Mucosa of descending colon (tissue), 3 donors: Measurements from ENCODE around the gene OSTM1. TPM values are rescaled to one million over a fixed set of nuclear protein-coding genes. Genes with fewer than 3 reads are reported as not detected.

Source experiments
- ATAC-seq: fragments of 200-7000 bp; cut with Tn5 transposase; one replicate; pipeline ENCODE4 v1.9.1; 2020; ENCODE audit warnings: mild to moderate bottlenecking, moderate library complexity
- DNase-seq, 3 donors: peaks; one replicate each; pipeline ENCODE4 v3.0.0-alpha.2; 2020
- H3K36me3 ChIP-seq: fragments of 200-600 bp; one replicate; pipeline ENCODE4 v1.8.0; 2021; ENCODE audit warnings: low read depth, mild to moderate bottlenecking
- H3K4me1 ChIP-seq: fragments of 200-600 bp; one replicate; pipeline ENCODE4 v1.8.0; 2021; ENCODE audit warnings: low read depth, mild to moderate bottlenecking
- H3K4me3 ChIP-seq: fragments of 200-600 bp; one replicate; pipeline ENCODE4 v1.8.0; 2021; ENCODE audit warnings: mild to moderate bottlenecking
- H3K9me3 ChIP-seq: fragments of 200-600 bp; one replicate; pipeline ENCODE4 v1.8.0; 2021; ENCODE audit warnings: mild to moderate bottlenecking
- intact Hi-C, 2 donors: fragments of 100-400 bp; cut with DNase I in 1 of 2; cut with micrococcal nuclease in 1 of 2; formaldehyde crosslinking; loops; one replicate each; pipeline versions ENCODE4 v1.11.0 to v1.11.1; 2022; cut with DNase I, micrococcal nuclease
- total RNA-seq, 3 donors: library from RNA; stranded (reverse); fragmentation: NEBNext Ultra II Directional in 2 of 3; extraction: Animal tissue kit (Norgen Biotek cat#: 25700) in 2 of 3; gene quantifications; one replicate each; pipeline versions ENCODE4 v1.2.1 to v1.2.4, GENCODE V29; 2021 to 2023
- TF ChIP-seq, protein P1 (sequence below): fragments of 200-600 bp; IDR thresholded peaks from one replicate; pipeline ENCODE4 v1.8.0; 2022; ENCODE audit warnings: antibody characterized with exemption, mild to moderate bottlenecking
- donor health status: DM: no; HTN: no; CAD: no; lungs with moderate emphysema.
- donor health status: DM: no; HTN: no; CAD: no.
- donor health status: DM: no; HTN: yes; CAD: no.

The OSTM1 gene
- total RNA-seq, 3 donors from 2014 or later: 24.6 to 67.5 (median 32.1) TPM

DNA sequence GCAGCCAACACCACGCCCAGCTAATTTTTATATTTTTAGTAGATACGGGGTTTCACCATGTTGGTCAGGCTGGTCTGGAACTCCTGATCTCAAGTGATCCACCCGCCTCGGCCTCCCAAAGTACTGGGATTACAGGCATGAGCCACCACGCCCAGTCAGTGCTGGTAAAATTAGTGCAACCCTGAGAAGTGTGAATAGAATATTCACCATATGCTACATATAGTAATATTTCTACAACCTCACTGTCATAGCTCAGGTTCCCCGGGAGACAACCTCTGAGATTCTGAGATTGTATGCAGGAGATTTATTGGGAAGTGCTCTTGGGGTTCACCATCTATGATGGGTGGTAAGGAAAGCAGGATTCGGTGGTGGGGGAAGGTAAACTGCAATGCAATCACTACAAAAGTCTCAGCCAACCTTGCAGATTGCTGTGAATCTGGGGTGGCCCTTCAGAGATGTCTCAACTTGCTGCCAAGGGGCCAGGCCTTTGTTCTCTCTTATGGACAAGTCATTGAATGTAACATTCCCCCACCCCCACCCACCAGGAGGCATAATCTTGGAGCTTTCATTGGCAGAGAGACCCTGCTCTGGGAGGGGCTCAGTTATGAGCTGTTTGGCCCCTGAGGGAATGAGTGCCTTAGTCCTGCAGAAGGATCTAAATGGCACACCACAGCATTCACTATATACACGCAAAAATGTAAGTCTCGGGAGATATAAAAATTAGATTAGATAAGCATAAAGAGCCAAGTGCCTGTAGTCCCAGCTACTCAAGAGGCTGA lies 82.6 kb downstream of the OSTM1 start:
- Histone ChIP-seq H3K4me3 (no peak overlapping the region), H3K9me3 (no peaks in the 10 kb centered on the region), H3K36me3 (no peaks in the 10 kb centered on the region), H3K4me1 (no peaks in the 10 kb centered on the region)
- TF ChIP-seq, protein P1, sequence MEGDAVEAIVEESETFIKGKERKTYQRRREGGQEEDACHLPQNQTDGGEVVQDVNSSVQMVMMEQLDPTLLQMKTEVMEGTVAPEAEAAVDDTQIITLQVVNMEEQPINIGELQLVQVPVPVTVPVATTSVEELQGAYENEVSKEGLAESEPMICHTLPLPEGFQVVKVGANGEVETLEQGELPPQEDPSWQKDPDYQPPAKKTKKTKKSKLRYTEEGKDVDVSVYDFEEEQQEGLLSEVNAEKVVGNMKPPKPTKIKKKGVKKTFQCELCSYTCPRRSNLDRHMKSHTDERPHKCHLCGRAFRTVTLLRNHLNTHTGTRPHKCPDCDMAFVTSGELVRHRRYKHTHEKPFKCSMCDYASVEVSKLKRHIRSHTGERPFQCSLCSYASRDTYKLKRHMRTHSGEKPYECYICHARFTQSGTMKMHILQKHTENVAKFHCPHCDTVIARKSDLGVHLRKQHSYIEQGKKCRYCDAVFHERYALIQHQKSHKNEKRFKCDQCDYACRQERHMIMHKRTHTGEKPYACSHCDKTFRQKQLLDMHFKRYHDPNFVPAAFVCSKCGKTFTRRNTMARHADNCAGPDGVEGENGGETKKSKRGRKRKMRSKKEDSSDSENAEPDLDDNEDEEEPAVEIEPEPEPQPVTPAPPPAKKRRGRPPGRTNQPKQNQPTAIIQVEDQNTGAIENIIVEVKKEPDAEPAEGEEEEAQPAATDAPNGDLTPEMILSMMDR: no peak
- intact Hi-C loops: no loop called here
- DNase-seq (no peak), ATAC-seq (no peak)

Other genes with a start within 250 kb of the OSTM1 start
- 10 to 100 TPM; 47.5 to 84.9 (median 70.8) TPM for gene SEC63, start 116.5 kb downstream of the OSTM1 start, total RNA-seq
- not detected for gene NR2E1, start 91.3 kb upstream of the OSTM1 start, total RNA-seq
- 100 to 1,000 TPM in 2 of 3 donors, 10 to 100 TPM in 1; 97.8 to 139 (median 103) TPM for gene SNX3, start 186.3 kb upstream of the OSTM1 start, total RNA-seq
- 10 to 100 TPM in 2 of 3 donors, 1 to 10 TPM in 1; 8.4 to 11.7 (median 10.6) TPM for gene AFG1L, start 220.3 kb upstream of the OSTM1 start, total RNA-seq